Erythroblast (primary cell): ENCODE results near the gene RAMP1.

ENCODE experiments used
- DNase-seq, 2 experiments: peaks; one replicate each; lab custom pipeline; 2025; lab: John Stamatoyannopoulos, UW
- GATA1 ChIP-seq: IDR thresholded peaks from 2 replicates; pipeline ENCODE4 v1.6.1; 2011; ENCODE audit warnings: low read depth, mild to moderate bottlenecking, control low read depth, low read length, moderate library complexity
- POLR2A ChIP-seq: IDR thresholded peaks from 2 replicates; pipeline ENCODE4 v1.6.1; 2011; ENCODE audit warnings: mild to moderate bottlenecking, low read length

RAMP1 gene

DNA sequence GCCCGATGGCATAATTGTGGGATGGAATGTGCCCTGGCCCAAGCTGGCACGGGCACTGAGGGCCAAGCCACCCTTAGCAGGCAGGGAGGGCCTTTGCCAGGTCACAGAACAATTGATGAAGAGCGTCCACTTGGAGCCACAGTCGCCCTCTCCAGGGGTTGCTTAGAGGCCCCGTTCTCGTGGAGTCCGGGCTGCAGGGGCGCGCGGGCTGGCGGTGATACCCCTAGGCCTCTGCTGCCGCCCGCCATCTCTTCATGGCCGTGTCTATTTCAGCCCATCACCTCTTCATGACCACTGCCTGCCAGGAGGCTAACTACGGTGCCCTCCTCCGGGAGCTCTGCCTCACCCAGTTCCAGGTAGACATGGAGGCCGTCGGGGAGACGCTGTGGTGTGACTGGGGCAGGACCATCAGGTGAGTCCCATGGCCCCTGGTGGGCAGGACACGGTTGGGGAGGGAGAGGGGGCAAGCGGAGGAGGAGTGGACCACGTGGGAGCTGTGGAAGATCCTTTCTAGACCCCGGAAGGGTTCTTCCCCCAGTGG, 17.6 kb downstream of the RAMP1 start:
- TF ChIP-seq GATA1, result no peak
- TF ChIP-seq POLR2A, result no peak

DNA sequence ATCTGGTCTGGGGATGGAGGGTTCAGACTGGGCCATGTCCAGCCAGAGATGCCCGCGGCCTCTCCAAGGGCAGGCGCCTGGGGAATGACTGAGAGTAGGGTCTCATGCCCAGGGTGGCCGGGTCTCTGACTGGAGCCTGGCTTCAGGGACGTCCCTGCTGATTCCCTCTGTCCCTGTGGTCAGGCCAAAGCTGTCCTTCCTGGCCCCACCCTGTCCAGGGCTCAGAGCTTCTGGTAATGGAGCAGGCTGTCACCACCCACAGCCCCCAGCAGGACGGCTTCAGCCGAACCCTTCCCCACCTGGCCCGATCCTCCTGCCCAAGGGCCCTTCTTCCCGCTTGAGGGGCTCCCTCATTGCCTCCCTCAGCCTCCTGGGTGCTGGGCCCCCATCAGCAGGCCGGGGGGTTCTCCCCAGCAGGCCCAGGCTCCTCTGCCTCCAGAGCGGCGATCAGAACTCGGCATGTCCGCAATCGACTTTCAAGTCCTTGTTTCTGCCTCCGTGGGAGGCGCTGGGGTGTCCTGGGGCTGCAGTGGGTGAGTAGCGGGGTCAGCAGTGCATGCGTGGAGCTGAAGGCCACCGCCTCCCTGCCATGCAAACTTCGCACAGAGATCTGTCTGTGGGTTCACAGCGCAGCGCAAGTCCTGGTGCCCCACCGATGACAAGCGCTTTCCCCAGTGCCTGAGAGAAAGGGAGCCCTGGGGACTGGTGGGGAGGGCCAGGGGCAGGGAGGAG, 18.3 kb downstream of the RAMP1 start:
- TF ChIP-seq POLR2A (no peak), GATA1 (no peak)
- DNase-seq, result no peak

More for the DNA sequence above, 17.6 kb downstream of the RAMP1 start:
- no peak for DNase-seq

DNA sequence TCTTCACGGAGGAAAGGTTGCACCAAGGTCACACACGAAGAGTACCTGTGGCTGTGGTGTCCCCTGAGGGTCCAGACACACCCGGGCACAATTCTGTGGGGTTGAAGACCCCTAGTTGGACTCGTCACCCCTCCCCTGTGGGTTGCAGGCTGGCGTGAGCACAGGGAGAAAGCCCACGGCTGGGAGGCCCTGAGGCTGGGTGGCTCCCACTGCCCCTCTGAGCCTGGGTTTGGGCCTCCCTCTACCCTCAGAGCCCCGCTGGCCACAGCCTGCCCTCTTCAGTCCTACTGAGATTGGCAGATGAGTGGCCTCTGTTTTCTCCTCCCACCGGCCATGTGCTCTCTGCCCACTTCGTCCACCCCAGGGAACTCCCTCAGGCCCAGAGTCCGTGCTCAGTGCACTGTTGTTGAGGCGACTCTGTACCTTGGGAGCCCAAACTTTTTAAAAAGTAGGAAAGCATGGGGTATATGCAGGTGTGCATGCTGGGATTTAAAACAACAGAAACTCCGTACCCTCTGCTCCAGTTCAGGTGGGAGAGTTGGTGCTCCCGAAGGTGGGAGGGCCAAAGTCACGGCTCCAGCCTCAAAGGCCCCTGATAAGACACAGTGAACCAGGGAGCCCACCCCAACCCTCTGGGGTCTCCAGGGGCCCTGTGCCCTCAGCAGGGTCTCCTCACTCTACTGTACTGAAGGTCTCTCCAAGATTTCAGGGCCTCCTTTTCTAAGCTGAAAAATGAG, 19.1 kb downstream of the RAMP1 start:
- no peak for TF ChIP-seq POLR2A
- TF ChIP-seq GATA1, result no peak
- no peak for DNase-seq

DNA sequence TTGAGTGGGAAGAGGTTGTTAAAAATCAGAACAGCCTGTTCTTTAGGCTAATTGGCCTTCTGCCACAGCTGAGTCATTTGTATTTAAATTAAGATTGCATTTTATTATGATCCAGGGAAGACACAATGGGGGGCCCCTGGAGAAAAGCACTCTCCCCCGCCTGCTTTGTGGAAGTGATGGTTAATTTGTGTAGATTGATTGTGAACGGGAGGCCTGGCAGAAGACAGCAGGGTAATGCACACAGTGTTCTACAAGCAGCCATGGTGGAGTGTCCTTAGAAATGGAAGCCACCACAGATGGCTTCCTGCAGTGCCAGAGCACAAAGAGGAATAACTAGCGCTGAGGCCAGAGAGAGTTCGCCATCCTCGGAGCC, 19.6 kb downstream of the RAMP1 start:
- no peak for DNase-seq
- TF ChIP-seq POLR2A, result no peak
- no peak for TF ChIP-seq GATA1

DNA sequence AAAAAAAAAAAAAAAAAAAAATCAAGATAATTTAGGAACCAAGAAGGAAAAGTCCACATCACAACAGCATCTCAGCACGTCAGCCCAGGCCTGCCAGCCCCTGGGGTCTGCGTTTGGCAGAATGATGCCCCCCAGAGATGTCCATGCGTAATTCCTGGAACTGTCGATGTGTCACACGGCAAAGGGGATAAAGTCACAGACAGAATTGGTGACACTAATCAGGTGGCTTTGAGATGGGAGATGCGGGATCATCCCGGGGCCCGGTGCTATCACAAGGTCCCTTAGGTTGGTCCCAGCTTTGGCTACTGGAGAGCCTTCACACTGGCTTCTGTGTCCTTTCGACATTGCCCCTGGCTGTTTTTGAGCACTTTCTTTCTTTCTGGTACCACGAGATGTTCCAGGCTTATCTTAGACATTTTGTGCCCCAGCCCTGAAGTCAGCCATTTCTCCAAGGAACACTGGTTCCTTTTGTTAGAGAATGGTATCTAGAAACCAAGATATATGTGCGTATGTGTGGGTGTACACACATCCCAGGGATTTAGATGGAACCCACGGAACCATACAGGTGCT, 20.7 kb downstream of the RAMP1 start:
- TF ChIP-seq GATA1 (no peak), POLR2A (no peak)
- no peak for DNase-seq

DNA sequence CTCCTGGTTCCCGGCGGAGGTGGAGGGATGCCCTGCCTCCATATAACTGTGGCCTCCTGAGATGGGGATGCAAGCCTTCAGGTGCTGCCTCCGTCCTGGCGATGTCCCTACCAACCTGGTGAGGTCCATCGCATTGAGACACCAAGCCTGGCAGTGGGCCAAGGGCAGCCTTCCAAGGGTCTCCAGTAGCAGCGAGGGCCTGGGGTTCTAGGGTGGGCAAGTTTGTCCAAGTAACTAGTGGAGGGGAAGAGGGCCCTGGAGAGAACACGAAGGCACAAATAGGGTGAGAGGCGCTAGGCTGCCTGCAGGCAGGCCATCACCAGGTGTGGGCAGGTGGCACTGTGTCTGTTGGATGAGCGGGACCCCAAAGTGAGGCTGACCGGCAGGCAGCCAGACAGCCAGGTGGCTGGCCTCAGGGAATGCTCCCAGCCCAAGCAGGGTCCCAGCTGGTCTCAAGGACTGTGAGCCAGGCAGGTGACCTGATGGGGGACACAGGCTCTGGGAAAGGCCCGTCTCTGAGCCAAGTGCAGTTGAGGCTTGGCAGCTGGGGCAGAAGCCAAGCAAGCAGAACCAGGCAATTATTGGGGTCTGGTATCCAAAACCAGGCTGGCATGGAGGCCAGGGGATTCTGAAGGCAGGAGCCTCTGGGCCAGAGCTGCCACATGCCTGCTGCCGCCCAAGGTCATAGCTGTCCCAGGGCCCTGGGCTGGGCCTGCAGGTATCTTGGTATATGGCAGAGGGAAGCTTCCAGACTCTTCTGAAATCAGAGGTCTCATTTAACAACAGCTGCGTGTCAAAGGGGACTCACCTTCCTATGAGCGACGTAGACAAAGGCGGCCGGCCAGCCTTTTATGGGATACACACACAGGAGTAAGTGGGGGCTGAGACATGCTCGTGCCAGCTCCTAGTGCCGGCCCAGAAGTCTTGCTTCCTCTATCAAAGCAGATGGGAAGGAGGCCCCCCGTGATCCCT, 23.4 kb downstream of the RAMP1 start:
- DNase-seq, result no peak
- TF ChIP-seq POLR2A (no peak), GATA1 (no peak)

DNA sequence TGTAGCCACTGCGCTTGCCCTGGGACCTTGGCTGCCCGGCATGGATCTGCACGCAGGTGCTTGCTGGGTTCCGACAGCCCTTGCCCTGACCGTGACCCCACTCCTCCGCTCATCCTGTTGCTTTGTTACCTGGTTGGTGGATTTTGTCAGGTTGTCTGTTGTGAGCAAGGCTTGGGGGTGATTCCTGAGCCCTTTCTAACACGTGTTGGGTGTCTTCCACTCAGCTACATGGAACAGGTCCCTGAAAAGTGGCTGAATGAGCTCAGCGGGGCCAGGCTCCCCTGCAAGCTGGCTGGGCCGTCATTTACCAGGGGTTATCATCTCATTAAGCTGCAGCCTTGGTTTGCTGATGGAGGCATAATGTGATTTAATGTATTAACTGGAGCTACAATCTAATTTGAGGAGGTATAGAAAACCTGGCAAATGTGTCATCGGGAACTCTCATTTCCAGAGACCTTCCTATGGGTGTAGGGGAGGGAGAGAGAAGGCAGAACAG, 24.6 kb downstream of the RAMP1 start:
- TF ChIP-seq GATA1, result no peak
- no peak for TF ChIP-seq POLR2A
- DNase-seq, result no peak

DNA sequence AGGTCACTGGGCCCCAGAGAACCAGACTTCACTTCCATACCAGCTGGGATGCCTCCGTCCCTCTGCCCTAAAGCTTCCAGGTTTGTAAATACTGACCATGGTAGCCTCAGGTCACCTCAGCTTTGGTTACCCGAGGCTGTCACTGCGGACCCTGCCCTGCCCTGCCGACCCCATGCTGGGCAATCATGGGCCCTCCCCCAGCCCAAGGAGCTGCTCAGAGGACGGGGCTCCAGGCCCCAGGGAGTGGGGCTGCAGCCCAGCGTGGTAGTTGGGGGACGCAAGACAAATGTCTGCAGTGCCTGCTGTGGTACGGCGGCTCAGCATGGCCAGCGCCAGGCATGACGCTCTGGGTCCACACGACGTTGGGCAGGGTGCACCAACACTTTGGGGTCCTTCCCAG, 25.3 kb downstream of the RAMP1 start:
- DNase-seq, result no peak
- TF ChIP-seq GATA1, result no peak
- no peak for TF ChIP-seq POLR2A

DNA sequence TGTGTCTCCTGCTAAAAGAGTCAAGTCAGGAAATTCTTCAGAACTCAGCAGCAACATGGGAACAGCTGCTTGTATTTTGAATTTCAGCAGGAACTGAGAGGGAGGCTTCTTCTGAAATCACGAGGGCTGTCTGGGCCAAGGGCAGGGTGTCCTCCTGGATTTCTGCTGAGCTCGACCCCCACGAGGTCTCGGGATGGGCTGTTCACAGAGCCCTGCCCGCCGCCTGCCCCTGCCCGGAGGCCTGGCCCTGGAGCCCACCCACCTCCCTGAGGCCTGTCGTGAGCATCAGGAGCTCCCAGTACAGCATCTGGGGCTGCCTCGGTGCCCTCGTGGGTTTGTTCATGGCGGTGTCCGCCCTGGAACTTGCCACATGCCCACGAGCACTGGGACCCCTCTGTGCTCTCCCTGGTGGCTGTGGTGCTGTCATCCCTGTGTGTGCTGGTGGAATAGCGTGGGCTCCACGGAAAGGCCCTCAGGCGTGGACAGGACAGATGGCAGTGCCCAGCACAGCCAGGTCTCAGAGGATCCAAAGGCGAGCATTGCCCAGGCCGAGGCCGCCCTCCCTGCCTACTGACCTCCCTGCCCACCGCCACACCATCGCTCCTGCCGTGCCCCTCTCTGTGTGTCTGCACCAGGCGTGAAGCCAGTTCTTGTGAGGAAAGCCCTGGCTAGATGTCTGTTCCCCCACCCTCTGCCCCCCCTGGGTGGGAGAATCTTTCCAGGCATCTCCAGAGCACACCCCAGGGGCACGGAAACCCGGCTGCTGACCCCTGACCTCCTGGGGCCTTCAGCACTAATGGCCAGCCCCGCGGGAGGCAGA, 25.9 kb downstream of the RAMP1 start:
- no peak for TF ChIP-seq POLR2A
- TF ChIP-seq GATA1, result no peak
- DNase-seq, result no peak

DNA sequence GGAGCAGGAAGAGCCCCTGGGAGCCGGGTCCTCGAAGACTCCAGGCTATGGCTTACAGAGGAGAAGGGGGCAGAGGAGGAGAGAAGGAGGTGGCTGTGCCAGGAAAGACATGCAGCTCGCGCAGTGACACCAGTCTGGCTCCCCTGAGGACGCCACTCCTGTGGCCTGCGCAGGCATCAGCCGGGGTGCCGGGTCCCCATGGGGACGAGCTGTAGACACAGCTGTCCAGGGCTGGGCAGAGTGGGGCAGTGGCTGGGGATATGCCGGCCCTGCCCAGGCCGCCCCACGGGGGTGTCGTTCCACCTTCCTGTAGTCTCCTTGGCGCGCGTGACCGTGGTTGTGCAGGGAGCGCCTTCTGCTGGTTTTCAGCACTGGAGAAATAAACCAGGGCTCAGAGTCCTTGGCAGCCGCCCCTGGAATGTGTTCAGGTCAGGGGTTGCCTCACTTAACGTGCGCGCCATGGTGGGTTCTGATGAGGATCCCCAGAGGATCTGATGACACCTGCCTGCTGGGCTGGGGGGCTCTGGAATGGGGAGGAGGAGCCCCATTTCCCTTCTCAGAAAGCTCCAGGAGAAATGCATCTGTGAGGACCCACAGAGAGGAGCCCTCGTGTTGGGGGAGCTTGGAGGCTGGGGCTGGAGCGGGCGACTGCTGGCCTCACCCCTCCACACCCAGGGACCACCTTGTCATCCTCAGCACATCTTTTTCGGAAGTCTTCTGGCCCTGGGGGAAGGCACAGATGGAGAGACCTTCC, 26.7 kb downstream of the RAMP1 start:
- DNase-seq, result no peak
- TF ChIP-seq POLR2A, result no peak
- TF ChIP-seq GATA1, result no peak

DNA sequence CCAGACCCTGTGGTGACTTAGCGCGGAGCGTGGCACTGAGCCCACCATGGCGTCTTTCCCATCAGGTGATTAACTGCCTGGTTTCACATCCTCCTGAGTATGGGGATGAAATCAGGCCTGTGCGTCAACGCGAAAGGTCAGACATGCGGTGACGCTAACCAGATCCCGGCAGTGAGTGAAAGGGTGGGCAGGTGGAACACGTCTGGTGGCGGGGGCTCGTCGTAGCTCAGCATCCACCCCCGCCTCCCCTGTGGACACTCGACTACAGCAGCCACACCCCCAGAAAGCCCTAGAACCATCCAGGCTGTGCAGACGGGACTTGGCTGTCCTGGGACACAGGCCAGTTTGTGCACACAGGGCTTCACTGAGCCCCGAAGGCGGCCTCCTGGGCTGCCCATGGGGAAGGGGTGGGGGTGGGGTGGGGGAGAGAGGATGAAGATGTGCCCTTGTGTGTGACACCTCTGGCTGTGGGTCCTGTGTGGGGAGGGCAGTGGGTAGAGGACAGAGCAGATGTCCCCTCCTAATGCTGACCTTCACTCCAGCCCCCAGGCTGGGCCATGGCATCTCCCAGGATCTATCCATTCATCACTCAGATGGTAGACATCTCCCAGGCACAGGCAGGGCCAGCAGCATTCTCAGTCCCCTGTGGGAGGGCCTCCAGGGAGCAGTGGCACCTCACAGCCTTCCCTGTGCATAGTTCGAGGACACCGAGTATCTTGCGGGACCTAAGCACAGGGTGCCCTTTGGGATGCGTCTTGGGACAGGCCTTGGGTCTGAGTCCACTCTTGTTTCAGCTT, 27.5 kb downstream of the RAMP1 start:
- TF ChIP-seq POLR2A (no peak), GATA1 (no peak)
- DNase-seq, result no peak
